ENCODE results near the gene GPR63. TPM values are rescaled to one million over a fixed set of nuclear protein-coding genes. Genes with fewer than 3 reads are reported as not detected.

GPR63 gene
- total RNA-seq, 1 experiment from 2014 or later, result 5.9 TPM

GRCh38 chr6:96762599-96762998 is 74.7 kb downstream of the GPR63 start:
- H4K20me1 ChIP-seq (ENCODE audit: control insufficient read depth, insufficient read depth, insufficient read length), result no peaks in the 10 kb centered on the region
- no peak overlapping the region for H4K5ac ChIP-seq (ENCODE audit: insufficient read length, low read depth, low read length)
- Mint-ChIP-seq H3K4me1 (0 out of 4 replicates have a peak, but pooled peaks cover 0 to 3% of the 10 kb centered on the region in 2 experiments), H3K4me3 (no peak overlapping the region), H3K27me3 (ENCODE audit: low read depth) (no peaks in the 10 kb centered on the region), H3K9me3 (no peaks in the 10 kb centered on the region), H3K27ac (no peak overlapping the region), H3K36me3 (ENCODE audit: insufficient read depth in 1 of 3, low read depth in 3 of 3) (no peaks in the 10 kb centered on the region)
- H3K9me3 ChIP-seq (ENCODE audit: control insufficient read depth, low read depth, low read length), result no peaks in the 10 kb centered on the region
- no peak overlapping the region for H3K14ac ChIP-seq (ENCODE audit: insufficient read depth, low read length)
- H2BK5ac ChIP-seq (ENCODE audit: insufficient read length, low read length), result no peak overlapping the region
- no peak overlapping the region for H2BK20ac ChIP-seq (ENCODE audit: low read depth, low read length, poor library complexity, severe bottlenecking)
- no peak overlapping the region for H3K4ac ChIP-seq (ENCODE audit: low read depth, low read length)
- H4K91ac ChIP-seq (ENCODE audit: insufficient read length, low read depth, low read length), result no peak overlapping the region
- H3K79me2 ChIP-seq (ENCODE audit: insufficient read depth, low read length), result no peaks in the 10 kb centered on the region
- H3K79me1 ChIP-seq (ENCODE audit: insufficient read depth, low read depth, low read length, poor library complexity, severe bottlenecking), result no peaks in the 10 kb centered on the region
- H4K8ac ChIP-seq (replicated peaks; ENCODE audit: insufficient read length, low read depth, low read length), result no peak overlapping the region
- no peaks in the 10 kb centered on the region for H3K27me3 ChIP-seq (ENCODE audit: insufficient read depth, low read length)
- no peak overlapping the region for H3K27ac ChIP-seq (ENCODE audit: insufficient read length, low read depth, low read length)
- H3K4me1 ChIP-seq (ENCODE audit: insufficient read depth, low read length), result no peaks in the 10 kb centered on the region
- TF ChIP-seq, protein P1, sequence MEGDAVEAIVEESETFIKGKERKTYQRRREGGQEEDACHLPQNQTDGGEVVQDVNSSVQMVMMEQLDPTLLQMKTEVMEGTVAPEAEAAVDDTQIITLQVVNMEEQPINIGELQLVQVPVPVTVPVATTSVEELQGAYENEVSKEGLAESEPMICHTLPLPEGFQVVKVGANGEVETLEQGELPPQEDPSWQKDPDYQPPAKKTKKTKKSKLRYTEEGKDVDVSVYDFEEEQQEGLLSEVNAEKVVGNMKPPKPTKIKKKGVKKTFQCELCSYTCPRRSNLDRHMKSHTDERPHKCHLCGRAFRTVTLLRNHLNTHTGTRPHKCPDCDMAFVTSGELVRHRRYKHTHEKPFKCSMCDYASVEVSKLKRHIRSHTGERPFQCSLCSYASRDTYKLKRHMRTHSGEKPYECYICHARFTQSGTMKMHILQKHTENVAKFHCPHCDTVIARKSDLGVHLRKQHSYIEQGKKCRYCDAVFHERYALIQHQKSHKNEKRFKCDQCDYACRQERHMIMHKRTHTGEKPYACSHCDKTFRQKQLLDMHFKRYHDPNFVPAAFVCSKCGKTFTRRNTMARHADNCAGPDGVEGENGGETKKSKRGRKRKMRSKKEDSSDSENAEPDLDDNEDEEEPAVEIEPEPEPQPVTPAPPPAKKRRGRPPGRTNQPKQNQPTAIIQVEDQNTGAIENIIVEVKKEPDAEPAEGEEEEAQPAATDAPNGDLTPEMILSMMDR (conservative IDR thresholded peaks at IDR 0.05), result no peak
- H3K4me2 ChIP-seq (ENCODE audit: insufficient read depth, insufficient read length, low read length), result no peak overlapping the region
- H3K18ac ChIP-seq (ENCODE audit: insufficient read length, low read depth, low read length), result no peak overlapping the region
- no peak overlapping the region for H2BK120ac ChIP-seq (ENCODE audit: low read depth, low read length, poor library complexity, severe bottlenecking)
- no peaks in the 10 kb centered on the region for H3K23me2 ChIP-seq (ENCODE audit: insufficient read length, low read depth, low read length, poor library complexity, severe bottlenecking)
- H3K9ac ChIP-seq (ENCODE audit: extremely low read depth, insufficient read length, low read length), result no peak overlapping the region
- H3K56ac ChIP-seq (ENCODE audit: insufficient read length, low read depth, low read length), result no peak overlapping the region
- no CpG with 5 or more reads among the region's 6 CpGs for WGBS (ENCODE audit: extremely low coverage, insufficient read length, low lambda C conversion rate)
- no peak overlapping the region for H2BK15ac ChIP-seq (ENCODE audit: low read depth, low read length)
- no peak for DNase-seq
- no peak overlapping the region for H2AK5ac ChIP-seq (ENCODE audit: insufficient read length, low read length)
- no peak overlapping the region for H2BK12ac ChIP-seq (ENCODE audit: insufficient read length, low read depth, low read length)
- H3K23ac ChIP-seq (ENCODE audit: insufficient read length, low read depth, low read length), result no peak overlapping the region
- H2AFZ ChIP-seq (ENCODE audit: low read length), result no peak overlapping the region
- no peak overlapping the region for H3T11ph ChIP-seq (ENCODE audit: low read length)
